Gastrocnemius medialis (tissue), 4 donors: ENCODE measurements around the gene CLSTN3.

Source experiments
- CTCF ChIP-seq, 5 experiments: fragments of 450-650 bp in 3 of 5; fragments of 200-600 bp in 2 of 5; sonication (generic) in 2 of 5; IDR thresholded peaks in 4 of 5; conservative IDR thresholded peaks in 1 of 5; 1 replicate in 4 of 5; 2 replicates in 1 of 5; pipeline ENCODE4 v1.5.1; 2016 to 2019; ENCODE audit warnings: antibody characterized with exemption in 5 of 5, mild to moderate bottlenecking in 3 of 5, moderate library complexity in 3 of 5
- POLR2A ChIP-seq, 2 donors: fragments of 450-650 bp; IDR thresholded peaks; one replicate each; pipeline ENCODE4 v1.6.1; 2017; ENCODE audit warnings: antibody characterized with exemption in 2 of 2, mild to moderate bottlenecking in 2 of 2, moderate library complexity in 2 of 2

- no peak for TF ChIP-seq CTCF (IDR thresholded peaks at IDR 0.05 in 4 of 5, conservative IDR thresholded peaks at IDR 0.05 in 1 of 5)
- TF ChIP-seq POLR2A (IDR thresholded peaks at IDR 0.05), result no peak
These were observed 39.8 kb downstream of the CLSTN3 start for GRCh38 chr12:7169951-7170350.
